ENCODE measurements around the gene TRAF6.
A peak's percentile ranks its signal among the peaks of the same experiment; 100 is the strongest.

TRAF6 gene

GRCh38 chr11:36467916-36468315 lies 42.2 kb downstream of the TRAF6 start:
- H3K4me3 ChIP-seq (ENCODE audit: low read depth, low read length): no peak overlapping the region
- peak; percentile 96 for DNase-seq (ENCODE audit: low read depth)
- no peak for TF ChIP-seq CTCF (IDR thresholded peaks at IDR 0.05; ENCODE audit: control insufficient read depth, extremely low read depth, insufficient read depth)

- no peak overlapping the region for H3K4me3 ChIP-seq (ENCODE audit: low read depth, low read length)
- TF ChIP-seq CTCF (IDR thresholded peaks at IDR 0.05; ENCODE audit: control insufficient read depth, extremely low read depth, insufficient read depth): no peak
- no peak for DNase-seq (ENCODE audit: low read depth)
Observed at GRCh38 chr11:36467012-36467411, 43.1 kb downstream of the TRAF6 start.

- no peak overlapping the region for H3K4me3 ChIP-seq (ENCODE audit: low read depth, low read length)
- TF ChIP-seq CTCF (IDR thresholded peaks at IDR 0.05; ENCODE audit: control insufficient read depth, extremely low read depth, insufficient read depth): no peak
- DNase-seq (ENCODE audit: low read depth): no peak
Observed at GRCh38 chr11:36465449-36466163, 44.5 kb downstream of the TRAF6 start.

- H3K4me3 ChIP-seq (ENCODE audit: low read depth, low read length): no peak overlapping the region
- DNase-seq (ENCODE audit: low read depth): peak; percentile 92
- no peak for TF ChIP-seq CTCF (IDR thresholded peaks at IDR 0.05; ENCODE audit: control insufficient read depth, extremely low read depth, insufficient read depth)
Observed at GRCh38 chr11:36464720-36465119, 45.4 kb downstream of the TRAF6 start.

- no peak for TF ChIP-seq CTCF (IDR thresholded peaks at IDR 0.05; ENCODE audit: control insufficient read depth, extremely low read depth, insufficient read depth)
- no peak overlapping the region for H3K4me3 ChIP-seq (ENCODE audit: low read depth, low read length)
- no peak for DNase-seq (ENCODE audit: low read depth)
Observed at GRCh38 chr11:36463781-36464180, 46.3 kb downstream of the TRAF6 start.

GRCh38 chr11:36462321-36462720 lies 47.8 kb downstream of the TRAF6 start:
- DNase-seq (ENCODE audit: low read depth): no peak
- H3K4me3 ChIP-seq (ENCODE audit: low read depth, low read length): no peak overlapping the region
- TF ChIP-seq CTCF (IDR thresholded peaks at IDR 0.05; ENCODE audit: control insufficient read depth, extremely low read depth, insufficient read depth): no peak

- no peak for TF ChIP-seq CTCF (IDR thresholded peaks at IDR 0.05; ENCODE audit: control insufficient read depth, extremely low read depth, insufficient read depth)
- H3K4me3 ChIP-seq (ENCODE audit: low read depth, low read length): no peak overlapping the region
- no peak for DNase-seq (ENCODE audit: low read depth)
Observed at GRCh38 chr11:36460220-36460619, 49.9 kb downstream of the TRAF6 start.

All from LNCaP clone FGC (cell line).